Osteocyte (in vitro differentiated cells): ENCODE measurements around the gene FN3KRP. TPM values are rescaled to one million over a fixed set of nuclear protein-coding genes. Genes with fewer than 3 reads are reported as not detected.
A peak's percentile ranks its signal among the peaks of the same experiment; 100 is the strongest.

Experiments
- DNase-seq: peaks from one replicate; pipeline ENCODE4 v3.0.0; 2021; ENCODE audit warnings: mixed read lengths; ENCODE audit not compliant: unreplicated experiment; ENCODE audit errors: extremely low spot score
- H3K27ac Mint-ChIP-seq: one replicate; pipeline ENCODE4 v1.8.0; 2021; ENCODE audit warnings: mild to moderate bottlenecking, mixed read lengths; ENCODE audit not compliant: unreplicated experiment
- H3K27me3 Mint-ChIP-seq: one replicate; pipeline ENCODE4 v1.8.0; 2021; ENCODE audit warnings: mixed read lengths; ENCODE audit not compliant: unreplicated experiment
- H3K36me3 Mint-ChIP-seq: one replicate; pipeline ENCODE4 v1.8.0; 2021; ENCODE audit warnings: mixed read lengths; ENCODE audit not compliant: unreplicated experiment
- H3K4me1 Mint-ChIP-seq: one replicate; pipeline ENCODE4 v1.8.0; 2021; ENCODE audit warnings: mixed read lengths; ENCODE audit not compliant: unreplicated experiment
- H3K4me3 Mint-ChIP-seq: one replicate; pipeline ENCODE4 v1.8.0; 2021; ENCODE audit warnings: mild to moderate bottlenecking, moderate library complexity, mixed read lengths; ENCODE audit not compliant: unreplicated experiment
- H3K9me3 Mint-ChIP-seq: one replicate; pipeline ENCODE4 v1.8.0; 2021; ENCODE audit warnings: mixed read lengths; ENCODE audit not compliant: unreplicated experiment
- total RNA-seq: library from RNA; stranded (reverse); gene quantifications from 2 replicates; pipeline ENCODE4 v1.2.1, GENCODE V29; 2021
- TF ChIP-seq, protein P1 (sequence below): fragments of 200-600 bp; sonication (generic); IDR thresholded peaks from 2 replicates; pipeline ENCODE4 v1.5.0; 2021; ENCODE audit warnings: antibody characterized with exemption, mild to moderate bottlenecking, moderate library complexity

Gene FN3KRP
- total RNA-seq, 1 donor from 2014 or later: 31.7 TPM

DNA sequence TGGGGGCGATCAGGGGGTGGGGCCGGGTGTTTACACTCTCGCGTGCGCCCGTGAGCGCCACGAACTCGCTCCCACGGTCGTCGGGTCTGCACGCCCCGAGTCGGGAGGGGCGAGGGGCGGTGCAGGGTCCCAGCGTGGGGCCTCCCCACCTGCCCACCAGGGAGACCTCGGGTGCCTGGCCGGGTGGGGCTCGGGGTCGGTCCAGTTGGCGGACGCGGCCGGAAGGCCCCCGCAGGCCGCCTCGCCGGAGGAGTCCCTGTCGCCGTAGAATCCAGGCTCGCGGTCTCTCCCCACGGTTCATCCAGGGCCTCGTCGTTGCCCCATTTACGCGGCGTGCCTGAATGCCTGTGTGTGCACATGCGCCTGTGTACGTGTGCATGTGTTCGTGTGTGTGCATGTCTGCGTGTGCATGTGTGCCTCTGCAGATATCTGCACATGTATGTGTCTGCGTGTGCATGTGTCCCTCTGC lies 17.5 kb upstream of the FN3KRP start:
- no peaks in the 10 kb centered on the region for H3K27me3 Mint-ChIP-seq
- peaks cover 6% of the 10 kb centered on the region for H3K9me3 Mint-ChIP-seq
- TF ChIP-seq, protein P1, sequence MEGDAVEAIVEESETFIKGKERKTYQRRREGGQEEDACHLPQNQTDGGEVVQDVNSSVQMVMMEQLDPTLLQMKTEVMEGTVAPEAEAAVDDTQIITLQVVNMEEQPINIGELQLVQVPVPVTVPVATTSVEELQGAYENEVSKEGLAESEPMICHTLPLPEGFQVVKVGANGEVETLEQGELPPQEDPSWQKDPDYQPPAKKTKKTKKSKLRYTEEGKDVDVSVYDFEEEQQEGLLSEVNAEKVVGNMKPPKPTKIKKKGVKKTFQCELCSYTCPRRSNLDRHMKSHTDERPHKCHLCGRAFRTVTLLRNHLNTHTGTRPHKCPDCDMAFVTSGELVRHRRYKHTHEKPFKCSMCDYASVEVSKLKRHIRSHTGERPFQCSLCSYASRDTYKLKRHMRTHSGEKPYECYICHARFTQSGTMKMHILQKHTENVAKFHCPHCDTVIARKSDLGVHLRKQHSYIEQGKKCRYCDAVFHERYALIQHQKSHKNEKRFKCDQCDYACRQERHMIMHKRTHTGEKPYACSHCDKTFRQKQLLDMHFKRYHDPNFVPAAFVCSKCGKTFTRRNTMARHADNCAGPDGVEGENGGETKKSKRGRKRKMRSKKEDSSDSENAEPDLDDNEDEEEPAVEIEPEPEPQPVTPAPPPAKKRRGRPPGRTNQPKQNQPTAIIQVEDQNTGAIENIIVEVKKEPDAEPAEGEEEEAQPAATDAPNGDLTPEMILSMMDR: no peak
- peaks cover 10% of the 10 kb centered on the region for H3K36me3 Mint-ChIP-seq
- peaks cover 14% of the 10 kb centered on the region for H3K4me1 Mint-ChIP-seq
- DNase-seq: no peak
- H3K27ac Mint-ChIP-seq: no peak overlapping the region
- H3K4me3 Mint-ChIP-seq: peak overlapping the region; percentile 79

DNA sequence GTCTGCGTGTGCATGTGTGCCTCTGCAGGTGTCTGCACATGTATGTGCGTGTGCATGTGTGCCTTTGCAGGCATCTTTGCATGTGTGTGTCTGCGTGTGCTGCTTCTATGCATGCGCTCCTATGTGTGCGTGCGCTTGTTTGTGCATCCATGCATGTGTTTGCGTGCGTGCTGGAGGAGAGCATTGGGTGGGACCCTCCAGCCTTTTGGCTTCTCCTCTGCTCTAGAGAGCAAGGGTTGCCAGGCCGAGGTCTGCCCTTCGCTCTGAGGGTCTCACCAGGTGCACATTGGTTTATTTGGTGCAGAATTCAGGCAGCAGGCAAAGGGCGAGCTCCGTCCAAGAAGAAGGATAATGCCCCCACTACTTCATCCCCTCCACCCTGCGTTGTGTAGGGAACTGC lies 17.0 kb upstream of the FN3KRP start:
- Mint-ChIP-seq H3K4me3 (peak overlapping the region; percentile 79), H3K36me3 (peaks cover 8% of the 10 kb centered on the region), H3K27me3 (no peaks in the 10 kb centered on the region), H3K27ac (no peak overlapping the region), H3K9me3 (peaks cover 4% of the 10 kb centered on the region), H3K4me1 (peaks cover 15% of the 10 kb centered on the region)
- TF ChIP-seq, protein P1: no peak
- DNase-seq: no peak

DNA sequence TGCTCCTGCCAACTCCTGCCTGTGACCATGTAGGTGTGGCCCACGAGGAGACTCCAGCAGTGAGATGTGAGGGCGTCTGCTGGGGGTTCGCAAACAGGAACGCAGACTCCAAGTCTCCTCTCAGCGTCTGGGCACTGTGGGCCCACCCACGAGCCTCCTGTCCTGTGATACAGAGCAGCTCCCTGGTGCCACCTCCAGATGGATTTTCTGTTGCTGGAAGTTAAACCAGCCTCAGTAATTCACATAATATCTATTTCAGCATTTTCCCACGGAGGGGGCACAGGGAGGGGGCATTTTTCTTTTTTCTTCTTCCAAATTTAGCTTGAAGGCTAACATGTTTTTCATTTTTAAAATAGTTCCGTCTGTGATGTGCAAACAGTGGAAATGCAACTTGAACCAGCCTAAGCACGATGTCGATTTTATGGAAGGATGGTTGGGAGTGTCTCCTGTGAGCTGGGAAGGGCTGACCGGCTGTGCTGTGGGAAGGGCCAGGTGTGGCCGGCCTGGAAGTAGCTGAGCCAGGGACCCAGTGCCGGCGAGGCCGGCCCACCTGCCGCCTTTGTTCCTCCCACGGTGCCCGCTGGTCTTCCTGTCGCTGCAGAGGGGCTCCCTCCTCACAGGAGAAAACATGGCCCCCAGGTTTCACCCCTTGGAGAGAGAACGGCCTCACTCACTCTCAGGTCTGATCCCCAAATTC lies 14.1 kb upstream of the FN3KRP start:
- H3K27me3 Mint-ChIP-seq: no peaks in the 10 kb centered on the region
- H3K4me3 Mint-ChIP-seq: no peak overlapping the region
- DNase-seq: no peak
- H3K27ac Mint-ChIP-seq: no peak overlapping the region
- H3K36me3 Mint-ChIP-seq: no peaks in the 10 kb centered on the region
- TF ChIP-seq, protein P1: no peak
- peaks cover 10% of the 10 kb centered on the region for H3K4me1 Mint-ChIP-seq
- H3K9me3 Mint-ChIP-seq: no peaks in the 10 kb centered on the region

DNA sequence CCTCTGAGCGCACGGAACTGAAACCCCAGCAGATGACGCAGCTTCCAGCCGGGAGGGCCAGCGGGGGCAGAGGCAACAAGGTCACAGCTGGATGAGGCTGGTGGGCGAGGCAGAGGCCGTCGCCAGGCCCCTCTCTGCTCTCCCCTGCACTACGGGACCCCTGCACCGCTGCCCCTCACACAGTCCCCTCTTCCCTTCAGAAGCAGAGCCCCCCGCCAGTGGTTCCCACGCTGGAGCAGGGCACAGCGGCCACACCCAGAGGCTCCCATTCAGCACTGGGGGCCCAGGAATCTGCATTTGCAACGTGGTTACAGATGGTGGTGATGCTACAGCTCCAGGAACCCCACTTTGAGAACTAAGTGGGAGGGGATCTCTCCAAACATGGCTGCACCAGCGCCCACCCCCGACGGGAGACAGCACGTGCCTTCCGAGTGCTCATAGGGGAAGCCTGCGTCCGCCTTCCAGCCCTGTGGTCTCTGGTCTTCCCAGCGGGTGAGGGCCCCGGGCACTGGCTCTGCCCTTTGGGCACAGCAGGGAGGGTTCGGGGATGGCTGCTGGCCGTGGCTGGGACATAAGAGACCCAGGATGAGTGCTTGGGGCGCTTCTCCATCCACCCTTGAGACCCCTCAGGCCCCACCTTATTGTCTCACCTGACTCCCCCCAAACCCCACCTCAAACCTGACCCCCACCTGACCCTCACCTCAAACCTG lies 13.3 kb upstream of the FN3KRP start:
- TF ChIP-seq, protein P1: no peak
- H3K27ac Mint-ChIP-seq: no peak overlapping the region
- H3K9me3 Mint-ChIP-seq: no peaks in the 10 kb centered on the region
- no peak overlapping the region for H3K4me3 Mint-ChIP-seq
- H3K27me3 Mint-ChIP-seq: no peaks in the 10 kb centered on the region
- DNase-seq: no peak
- peaks cover 16% of the 10 kb centered on the region for H3K4me1 Mint-ChIP-seq
- no peaks in the 10 kb centered on the region for H3K36me3 Mint-ChIP-seq
